Measurements from ENCODE around the gene F8A2. TPM values are rescaled to one million over a fixed set of nuclear protein-coding genes. Genes with fewer than 3 reads are reported as not detected.
"Not testable (repeated sequence)": the region's sequence is repeated elsewhere in the genome, so short reads cannot be mapped to it uniquely, and the experiment has no call there.

The F8A2 gene
- total RNA-seq (2014; rRNA removed; shearing (Covaris generic)), result 0.62 TPM in 1 of 2 replicates, not detected in the other

DNA sequence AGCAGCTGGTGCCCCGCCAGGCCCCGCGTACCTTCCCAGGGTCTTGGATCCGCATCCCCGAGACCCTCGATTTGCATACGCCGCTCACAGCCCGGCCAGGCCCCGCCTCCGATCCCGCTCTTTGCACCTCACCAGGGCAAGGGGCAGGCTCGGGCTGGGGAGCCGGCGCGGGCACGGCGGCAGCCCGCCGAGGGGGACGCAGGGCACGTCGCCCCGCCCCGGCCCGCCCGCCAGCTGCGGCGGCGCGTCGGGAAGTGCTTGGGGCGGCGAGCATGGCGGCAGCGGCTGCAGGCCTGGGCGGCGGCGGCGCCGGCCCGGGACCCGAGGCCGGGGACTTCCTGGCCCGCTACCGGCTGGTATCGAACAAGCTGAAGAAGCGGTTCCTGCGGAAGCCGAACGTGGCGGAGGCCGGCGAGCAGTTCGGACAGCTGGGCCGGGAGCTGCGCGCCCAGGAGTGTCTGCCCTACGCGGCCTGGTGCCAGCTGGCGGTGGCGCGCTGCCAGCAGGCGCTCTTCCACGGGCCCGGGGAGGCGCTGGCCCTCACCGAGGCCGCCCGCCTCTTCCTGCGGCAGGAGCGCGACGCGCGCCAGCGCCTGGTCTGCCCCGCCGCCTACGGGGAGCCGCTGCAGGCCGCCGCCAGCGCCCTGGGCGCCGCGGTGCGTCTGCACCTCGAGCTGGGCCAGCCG lies at the start of gene F8A2:
Gene F8A2 (plus strand): TSS at position 253 of the 686 bp plus-strand sequence. CDS start 20 bp downstream, at position 273.
- in situ Hi-C loops (cut with HindIII; ENCODE audit: low sequenced_read_pairs); DNase-seq (ENCODE audit: low spot score): not testable (repeated sequence)

DNA sequence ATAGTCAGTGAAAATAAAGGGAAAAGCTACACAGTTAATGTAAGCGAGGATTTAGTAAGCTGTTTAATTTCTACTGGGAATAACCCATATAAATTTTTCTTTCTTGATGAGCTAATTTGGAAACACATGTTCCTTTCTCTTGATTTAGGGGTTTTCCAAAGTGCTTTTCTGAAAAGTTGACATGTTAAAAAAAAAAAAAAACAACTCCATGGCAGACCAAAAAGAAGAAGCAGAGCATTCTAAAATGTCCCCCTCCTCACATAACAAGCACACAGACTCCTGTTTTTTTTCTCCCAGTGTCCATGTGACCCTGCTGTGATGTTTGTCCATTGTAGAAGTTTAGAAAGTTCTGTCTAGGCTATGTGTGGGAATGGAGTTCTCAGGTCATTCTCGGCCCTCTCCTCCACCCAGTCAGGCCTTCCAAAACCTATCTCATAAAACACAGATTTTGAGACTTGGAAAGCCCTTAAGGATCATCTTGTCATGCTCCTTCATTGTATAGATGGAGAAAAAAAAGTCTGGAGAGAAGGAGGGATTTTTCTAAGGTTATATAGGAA lies 48.3 kb upstream of the F8A2 start:
- in situ Hi-C loops (cut with HindIII; ENCODE audit: low sequenced_read_pairs), result no loop called here
- no peak for DNase-seq (ENCODE audit: low spot score)

DNA sequence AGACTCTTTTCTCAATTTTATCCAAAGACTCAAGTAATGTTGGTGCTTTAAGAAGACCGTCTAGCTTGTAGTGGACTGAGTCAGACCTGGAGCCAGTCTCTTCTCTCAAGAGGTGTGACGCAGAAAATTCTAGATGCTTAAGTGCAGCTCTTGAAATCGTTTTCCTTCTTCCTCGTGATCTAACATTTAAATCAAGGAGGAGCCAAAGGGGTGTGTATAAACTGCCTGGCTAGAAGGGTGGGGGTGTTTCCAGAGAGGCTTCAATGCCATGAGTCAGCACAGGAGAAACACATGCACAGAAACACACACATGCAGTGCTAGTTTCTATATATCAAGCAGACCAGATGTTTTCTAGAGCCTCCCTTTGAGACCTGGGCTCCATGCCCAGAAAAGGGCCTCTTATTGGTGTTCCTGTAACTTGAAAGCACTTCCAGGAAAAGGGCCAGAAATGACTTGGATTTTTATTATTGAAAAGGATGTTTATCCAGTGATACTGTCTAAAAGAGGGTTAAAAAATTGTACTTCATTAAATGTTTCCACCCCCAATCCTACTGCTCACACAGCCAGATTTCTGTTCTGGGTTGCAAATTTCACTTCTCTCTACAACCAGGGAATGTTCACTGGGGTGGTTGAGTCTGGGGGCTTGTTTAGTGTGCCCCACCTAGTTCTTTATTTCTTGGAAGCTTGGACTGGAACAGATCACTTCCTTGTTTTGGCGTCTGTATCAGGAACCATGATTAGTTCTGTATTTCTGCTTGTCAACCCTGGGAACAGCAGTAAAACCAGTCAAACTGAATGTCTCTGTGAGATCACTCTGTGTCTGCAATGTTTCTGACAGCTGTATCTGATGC lies 47.2 kb upstream of the F8A2 start, which contains the start of gene CLIC2:
Gene CLIC2 (minus strand): TSS at position 129 of the 851 bp plus-strand sequence. CDS start 187 bp downstream, outside the sequence.
- DNase-seq (ENCODE audit: low spot score), result no peak
- in situ Hi-C loops (cut with HindIII; ENCODE audit: low sequenced_read_pairs), result no loop called here

DNA sequence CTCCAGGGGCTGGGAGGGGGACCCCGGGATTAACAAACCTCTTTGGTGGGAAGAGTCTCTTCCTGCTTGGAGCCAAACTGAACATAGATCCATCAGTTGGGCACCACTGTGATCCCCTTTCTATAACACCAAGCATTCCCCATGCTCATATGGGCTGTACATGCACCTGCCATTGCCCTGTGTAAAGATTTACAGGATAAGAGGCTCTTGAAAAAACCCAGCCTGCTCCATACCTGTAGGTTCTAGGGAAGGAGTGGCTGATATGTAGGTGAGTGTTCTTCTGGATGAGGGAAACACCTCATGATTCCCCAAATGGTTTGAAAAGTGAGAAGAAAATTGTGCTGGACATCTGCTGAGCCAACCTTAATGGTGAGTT lies 46.6 kb upstream of the F8A2 start:
- DNase-seq (ENCODE audit: low spot score); in situ Hi-C loops (cut with HindIII; ENCODE audit: low sequenced_read_pairs): not testable (repeated sequence)

DNA sequence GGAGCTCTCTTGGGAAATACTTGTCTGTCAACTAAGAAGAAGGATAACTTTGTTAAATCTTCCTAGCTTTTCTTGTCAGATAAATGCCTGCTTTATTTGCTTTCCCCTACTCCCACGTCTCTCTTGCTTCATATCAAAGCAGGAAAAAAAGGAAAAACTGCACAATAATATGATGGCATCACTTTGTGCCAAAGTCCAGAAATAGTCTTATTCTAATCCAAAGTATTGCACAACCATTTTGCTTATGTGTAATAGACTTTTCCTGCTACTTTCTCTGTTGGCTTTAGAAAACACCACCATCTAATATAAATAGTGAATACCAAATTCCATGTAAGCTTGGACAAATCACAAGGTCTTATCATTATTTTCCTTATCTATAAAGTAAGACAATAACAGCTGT lies 36.2 kb upstream of the F8A2 start:
- DNase-seq (ENCODE audit: low spot score); in situ Hi-C loops (cut with HindIII; ENCODE audit: low sequenced_read_pairs): not testable (repeated sequence)

DNA sequence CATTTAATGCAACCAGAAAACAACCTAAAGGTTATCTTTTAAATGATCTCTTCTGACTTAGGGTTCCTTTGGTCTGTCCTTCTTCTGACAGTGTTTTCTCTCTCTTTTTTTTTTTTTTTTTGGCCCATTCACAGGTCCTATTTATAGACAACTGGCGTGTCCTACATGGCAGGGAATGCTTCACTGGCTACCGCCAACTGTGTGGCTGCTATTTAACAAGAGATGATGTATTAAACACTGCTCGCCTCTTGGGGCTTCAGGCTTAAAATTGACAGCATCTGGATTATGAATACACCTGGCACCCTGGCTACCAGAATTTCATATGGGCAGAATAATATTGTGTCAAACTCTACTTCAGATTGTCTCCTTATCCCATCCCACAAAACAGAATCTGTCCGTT lies 32.4 kb upstream of the F8A2 start:
- in situ Hi-C loops (cut with HindIII; ENCODE audit: low sequenced_read_pairs); DNase-seq (ENCODE audit: low spot score): not testable (repeated sequence)

DNA sequence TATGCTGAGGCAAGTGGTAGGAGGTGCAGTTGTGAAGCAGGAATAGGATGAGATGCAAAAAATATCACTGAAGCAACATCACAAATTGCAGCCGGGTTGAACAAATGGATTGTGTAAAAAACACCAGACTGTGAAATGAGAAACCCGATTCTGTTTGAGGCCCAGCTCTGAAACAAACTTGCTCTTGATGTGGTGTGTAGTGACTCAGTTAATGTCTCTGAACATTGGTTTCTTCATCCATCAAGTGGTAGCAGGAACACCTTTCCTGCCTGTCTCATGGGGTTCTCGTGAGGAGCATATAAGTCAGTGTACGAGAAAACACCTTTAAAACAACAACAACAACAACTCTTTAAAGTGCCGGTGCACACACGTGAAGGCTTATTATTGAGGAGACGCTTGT lies 18.2 kb upstream of the F8A2 start:
- in situ Hi-C loops (cut with HindIII; ENCODE audit: low sequenced_read_pairs); DNase-seq (ENCODE audit: low spot score): not testable (repeated sequence)

DNA sequence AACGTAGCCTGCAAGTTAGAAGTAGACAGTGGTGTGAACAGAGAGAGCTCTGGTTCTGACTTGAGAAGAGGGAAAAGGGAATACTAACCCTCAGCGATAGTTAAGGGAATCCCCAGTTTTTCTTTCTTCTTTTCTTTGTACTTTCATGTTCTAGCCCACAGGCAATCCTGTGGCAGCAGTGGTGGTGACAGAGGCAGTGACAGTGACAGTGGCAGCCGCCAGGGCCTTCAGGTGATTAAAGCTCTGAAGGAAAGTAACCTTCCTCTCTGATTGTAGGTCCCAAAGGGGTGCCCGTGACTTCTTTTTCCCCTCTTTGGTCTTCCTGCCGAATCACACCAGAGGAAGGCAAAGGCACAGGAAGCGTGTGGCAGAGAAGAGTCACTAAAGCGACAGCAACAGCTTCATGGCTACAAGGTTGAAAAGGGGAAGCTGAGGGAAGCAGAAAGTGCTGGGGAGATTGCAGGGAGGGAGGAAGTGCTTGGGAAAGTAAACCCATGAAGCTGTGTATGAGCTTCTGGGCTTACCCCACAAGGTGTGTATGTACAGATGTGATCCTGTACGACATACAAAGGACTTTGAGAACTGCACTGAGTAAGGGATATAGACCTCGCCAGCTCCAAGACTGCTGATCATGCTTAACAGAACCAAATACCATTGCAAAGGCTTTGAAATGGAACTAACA lies 8.0 kb upstream of the F8A2 start:
- DNase-seq (ENCODE audit: low spot score); in situ Hi-C loops (cut with HindIII; ENCODE audit: low sequenced_read_pairs): not testable (repeated sequence)

DNA sequence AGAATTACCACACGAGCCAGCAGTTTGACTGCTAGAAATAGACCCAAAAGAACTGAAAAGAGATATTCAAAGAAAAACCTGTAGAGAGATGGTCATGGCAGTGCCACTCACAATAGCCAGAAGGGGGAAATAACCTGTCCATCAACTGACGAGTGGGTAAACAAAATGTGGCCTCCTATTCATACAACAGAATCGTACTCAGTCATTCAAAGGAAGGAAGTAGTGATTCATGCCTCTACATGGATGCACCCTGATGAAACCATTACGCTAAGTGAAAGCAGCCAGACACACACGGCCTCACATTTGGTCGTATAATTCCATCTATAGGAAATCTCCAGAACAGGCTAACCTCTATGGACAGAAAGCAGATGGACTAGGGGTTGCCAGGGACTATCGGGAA lies 2.1 kb upstream of the F8A2 start:
- DNase-seq (ENCODE audit: low spot score); in situ Hi-C loops (cut with HindIII; ENCODE audit: low sequenced_read_pairs): not testable (repeated sequence)

DNA sequence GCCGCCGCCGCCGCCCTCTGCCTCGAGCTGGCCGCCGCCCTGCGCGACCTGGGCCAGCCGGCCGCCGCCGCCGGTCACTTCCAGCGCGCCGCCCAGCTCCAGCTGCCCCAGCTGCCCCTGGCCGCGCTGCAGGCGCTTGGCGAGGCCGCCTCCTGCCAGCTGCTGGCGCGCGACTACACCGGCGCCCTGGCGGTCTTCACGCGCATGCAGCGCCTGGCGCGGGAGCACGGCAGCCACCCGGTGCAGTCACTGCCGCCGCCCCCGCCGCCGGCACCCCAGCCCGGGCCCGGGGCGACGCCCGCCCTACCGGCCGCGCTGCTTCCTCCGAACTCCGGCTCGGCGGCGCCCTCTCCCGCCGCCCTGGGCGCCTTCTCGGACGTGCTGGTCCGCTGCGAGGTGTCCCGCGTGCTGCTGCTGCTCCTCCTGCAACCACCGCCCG lies 653 bp downstream of the F8A2 start:
- DNase-seq (ENCODE audit: low spot score); in situ Hi-C loops (cut with HindIII; ENCODE audit: low sequenced_read_pairs): not testable (repeated sequence)

DNA sequence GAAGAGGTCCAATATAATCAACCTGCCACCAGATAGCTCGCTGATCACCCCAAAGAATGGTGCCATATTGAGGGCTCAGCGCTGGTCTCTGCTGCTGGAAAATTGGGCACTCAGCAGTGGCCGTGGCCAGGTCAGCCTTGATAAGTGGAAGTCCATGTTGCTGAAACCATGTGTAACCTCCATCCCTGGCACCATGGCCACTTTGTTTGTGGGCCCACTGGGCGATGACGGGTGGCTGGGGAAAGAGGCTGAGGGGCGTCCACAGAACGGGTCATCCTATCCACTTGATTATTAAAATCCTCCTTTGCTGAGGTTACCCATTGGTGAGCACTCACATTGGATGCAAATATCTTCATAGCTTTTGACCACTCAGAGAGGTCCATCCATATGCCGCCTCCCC lies 7.7 kb downstream of the F8A2 start:
- no peak for DNase-seq (ENCODE audit: low spot score)
- in situ Hi-C loops (cut with HindIII; ENCODE audit: low sequenced_read_pairs), result no loop called here

DNA sequence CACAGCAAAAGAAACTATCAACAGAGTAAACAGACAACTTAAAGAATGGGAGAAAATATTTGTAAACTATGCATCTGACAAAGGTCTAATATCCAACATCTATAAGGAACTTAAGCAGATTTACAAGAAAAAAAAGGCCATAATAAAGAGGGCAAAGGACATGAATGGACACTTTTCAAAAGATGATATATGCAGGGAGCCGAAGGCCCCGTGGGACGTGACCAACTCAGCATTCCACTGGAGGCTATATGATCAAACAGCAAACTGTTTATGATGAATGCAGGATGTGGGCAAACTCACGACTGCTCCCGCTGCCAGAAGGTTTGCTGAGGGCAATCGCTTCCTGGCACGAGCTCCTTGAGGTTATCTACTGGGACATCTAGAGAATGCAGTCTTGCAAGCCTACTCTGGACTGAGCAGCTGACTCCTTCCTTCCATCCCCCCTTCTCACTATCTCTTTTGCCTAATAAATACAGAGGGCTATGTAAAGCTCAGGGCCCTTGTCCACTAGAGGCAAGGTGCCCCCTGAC lies 12.9 kb downstream of the F8A2 start:
- in situ Hi-C loops (cut with HindIII; ENCODE audit: low sequenced_read_pairs); DNase-seq (ENCODE audit: low spot score): not testable (repeated sequence)

DNA sequence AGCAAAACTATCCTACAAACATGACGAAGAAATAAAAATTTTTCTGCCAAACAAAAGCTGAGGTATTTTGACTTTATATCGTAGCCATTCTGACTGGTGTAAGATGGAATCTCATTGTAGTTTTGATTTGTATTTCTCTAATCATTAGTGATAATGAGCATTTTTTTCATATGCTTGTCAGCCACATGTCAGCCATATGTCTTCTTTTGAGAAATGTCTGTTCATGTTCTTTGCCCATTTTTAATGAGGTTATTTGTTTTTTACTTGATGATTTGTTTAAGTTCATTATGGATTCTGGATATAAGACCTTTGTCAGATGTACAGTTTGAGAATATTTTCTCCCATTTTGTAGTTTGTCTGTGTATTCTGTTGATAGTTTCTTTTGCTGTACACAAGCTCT lies 24.5 kb downstream of the F8A2 start:
- in situ Hi-C loops (cut with HindIII; ENCODE audit: low sequenced_read_pairs), result no loop called here
- DNase-seq (ENCODE audit: low spot score), result no peak

DNA sequence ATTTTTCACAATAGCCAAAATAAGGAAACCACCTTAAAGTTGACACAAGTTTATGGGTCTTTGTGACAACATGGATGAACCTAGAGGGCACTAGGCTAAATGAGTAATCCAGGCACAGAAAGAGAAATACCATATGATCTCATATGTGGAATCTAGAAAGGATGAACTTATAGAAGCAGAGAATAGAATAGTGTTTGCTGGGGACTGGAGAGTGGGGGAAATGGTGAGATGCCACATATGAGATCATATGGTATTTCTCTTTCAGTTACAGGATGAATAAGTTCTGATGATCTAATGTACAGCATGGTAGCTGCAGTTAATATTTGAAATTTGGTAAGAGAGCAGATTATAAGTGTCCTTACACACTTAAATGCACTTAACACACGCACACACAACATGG lies 35.9 kb downstream of the F8A2 start:
- in situ Hi-C loops (cut with HindIII; ENCODE audit: low sequenced_read_pairs), result no loop called here

More for the DNA sequence above, 35.9 kb downstream of the F8A2 start:
- no peak for DNase-seq (ENCODE audit: low spot score)

Other genes with a start within 250 kb of the F8A2 start
- gene VBP1, start 165.6 kb upstream of the F8A2 start, total RNA-seq (2014; rRNA removed; shearing (Covaris generic)), result 103 and 137 TPM in 2 replicates
- gene RAB39B, start 117.6 kb upstream of the F8A2 start, total RNA-seq (2014; rRNA removed; shearing (Covaris generic)), result 0.68 and 1.6 TPM in 2 replicates
- 1.4 TPM in 1 of 2 replicates, not detected in the other for gene CLIC2, start 47.5 kb upstream of the F8A2 start, total RNA-seq (2014; rRNA removed; shearing (Covaris generic))
- not detected in 2 replicates for gene F8A3, start 76.5 kb downstream of the F8A2 start, total RNA-seq (2014; rRNA removed; shearing (Covaris generic))
- gene SPRY3, start 230.5 kb downstream of the F8A2 start, total RNA-seq (2014; rRNA removed; shearing (Covaris generic)), result 0.10 TPM in 1 of 2 replicates, not detected in the other
- 9.9 and 14.6 TPM in 2 replicates for gene TMLHE, start 230.9 kb downstream of the F8A2 start, total RNA-seq (2014; rRNA removed; shearing (Covaris generic))

Data from G401 (cell line).